Endothelial cell of umbilical vein (primary cell): ENCODE measurements around the gene IRF3. TPM values are rescaled to one million over a fixed set of nuclear protein-coding genes. Genes with fewer than 3 reads are reported as not detected.
A peak's percentile ranks its signal among the peaks of the same experiment; 100 is the strongest.

Experiments
- BruUV-seq: library from RNA; stranded (reverse); fragments of 400-500 nt; replicated peaks from 2 replicates; lab custom pipeline; 2021; lab: Mats Ljungman, UMichigan
- CTCF ChIA-PET: fragments of 300-600, 350-600 bp; sonication (Branson Sonifier 250); formaldehyde crosslinking; loops from one replicate; lab custom pipeline; 2021; ENCODE audit warnings: antibody characterized with exemption, inconsistent platforms; lab: Charles Lee
- POLR2A ChIA-PET: fragments of 300-600, 350-600 bp; sonication (Branson Sonifier 250); formaldehyde crosslinking; loops from one replicate; lab custom pipeline; 2021; ENCODE audit warnings: antibody characterized with exemption, inconsistent platforms; lab: Charles Lee
- DNase-seq: peaks from one replicate; pipeline ENCODE4 v3.0.0-alpha.2; 2011; ENCODE audit warnings: low read depth, low spot score
- FAIRE-seq: peaks from 2 replicates; lab custom pipeline; 2011; peaks lifted over from hg19 to GRCh38; lab: Jason Lieb, UNC
- H2AFZ ChIP-seq: 2 replicates; pipeline ENCODE4 v1.6.0; 2012; ENCODE audit warnings: low read depth, low read length, control low read depth, inconsistent platforms
- H3K27ac ChIP-seq: 2 replicates; pipeline ENCODE4 v1.5.1; 2011; ENCODE audit warnings: low read depth, mild to moderate bottlenecking, control low read depth, low read length, moderate library complexity; ENCODE audit not compliant: insufficient read depth
- H3K27me3 ChIP-seq, 2 experiments: 2 replicates each; pipeline versions ENCODE4 v1.6.0 to v1.6.1; 2011; ENCODE audit warnings: low read length in 2 of 2, mixed read lengths in 1 of 2; ENCODE audit not compliant: control insufficient read depth in 2 of 2, insufficient read depth in 2 of 2
- H3K36me3 ChIP-seq, 2 experiments: 2 replicates in 1 of 2; 3 replicates in 1 of 2; pipeline ENCODE4 v1.5.1; 2011; ENCODE audit warnings: low read length in 2 of 2, mild to moderate bottlenecking in 1 of 2, moderate library complexity in 1 of 2; ENCODE audit not compliant: control insufficient read depth in 2 of 2, insufficient read depth in 2 of 2; ENCODE audit errors: extremely low read depth in 1 of 2
- H3K4me1 ChIP-seq: 3 replicates; pipeline ENCODE4 v1.5.1; 2011; ENCODE audit warnings: mild to moderate bottlenecking, low read length; ENCODE audit not compliant: control insufficient read depth, insufficient read depth; ENCODE audit errors: extremely low read depth
- H3K4me2 ChIP-seq: 2 replicates; pipeline ENCODE4 v1.6.1; 2011; ENCODE audit warnings: low read length, control low read depth, mixed read lengths; ENCODE audit not compliant: insufficient read depth
- H3K4me3 ChIP-seq, 3 experiments: fragments of 200-600 bp in 1 of 3; sonication (generic), shearing (Covaris generic) in 1 of 3; replicated peaks in 1 of 3; 2 replicates each; pipeline ENCODE4 v1.5.1; 2011 to 2016; ENCODE audit warnings: control low read depth in 3 of 3, low read length in 3 of 3, mild to moderate bottlenecking in 2 of 3, inconsistent platforms in 1 of 3, low read depth in 1 of 3, moderate library complexity in 1 of 3; ENCODE audit not compliant: insufficient read depth in 1 of 3
- H3K79me2 ChIP-seq: 2 replicates; pipeline ENCODE4 v1.6.0; 2012; ENCODE audit warnings: low read length, inconsistent platforms; ENCODE audit not compliant: control insufficient read depth, insufficient read depth
- H3K9ac ChIP-seq: replicated peaks from 2 replicates; pipeline ENCODE3; 2011; ENCODE audit warnings: low read length, control low read depth; ENCODE audit not compliant: insufficient read depth; ENCODE audit errors: extremely low read depth
- H3K9me1 ChIP-seq: replicated peaks from 3 replicates; pipeline ENCODE4 v1.6.0; 2011; ENCODE audit warnings: mild to moderate bottlenecking, low read length; ENCODE audit not compliant: control insufficient read depth, insufficient read depth; ENCODE audit errors: extremely low read depth
- H3K9me3 ChIP-seq: replicated peaks from 2 replicates; pipeline ENCODE4 v1.5.1; 2012; ENCODE audit warnings: low read length, inconsistent platforms; ENCODE audit not compliant: control insufficient read depth, insufficient read depth
- H4K20me1 ChIP-seq: replicated peaks from 2 replicates; pipeline ENCODE3; 2011; ENCODE audit warnings: mild to moderate bottlenecking, low read length; ENCODE audit not compliant: control insufficient read depth, insufficient read depth; ENCODE audit errors: extremely low read depth
- GATA2 ChIP-seq: IDR thresholded peaks from 2 replicates; pipeline ENCODE4 v1.7.0; 2011; ENCODE audit warnings: low read depth, mild to moderate bottlenecking, moderate library complexity, mixed read lengths, low read length; ENCODE audit not compliant: insufficient read length, insufficient read depth
- JUN ChIP-seq: IDR thresholded peaks from 2 replicates; pipeline ENCODE4 v1.6.1; 2011; ENCODE audit warnings: borderline replicate concordance, low read depth; ENCODE audit not compliant: insufficient read length, insufficient read depth
- MYC ChIP-seq: IDR thresholded peaks from one replicate; pipeline ENCODE4 v1.6.1; 2011; ENCODE audit warnings: mild to moderate bottlenecking, low read depth, low read length
- POLR2AphosphoS5 ChIP-seq: IDR thresholded peaks from 2 replicates; pipeline ENCODE4 v1.6.1; 2012; ENCODE audit warnings: low read depth, mild to moderate bottlenecking, control low read depth, low read length, moderate library complexity; ENCODE audit not compliant: insufficient read depth
- dilution Hi-C: fragments of 300-500 bp; cut with MboI; formaldehyde crosslinking; loops from one replicate; pipeline ENCODE4 v1.15.0; 2019; ENCODE audit warnings: low sequenced_read_pairs; ENCODE audit not compliant: extremely low pct_ligation_motif_present
- intact Hi-C: fragments of 100-400 bp; cut with micrococcal nuclease; formaldehyde crosslinking; loops from one replicate; pipeline ENCODE4 v1.10.0; 2022
- polyA plus RNA-seq, 4 experiments: library from polyadenylated mRNA; depleted of rRNA in 3 of 4; stranded (reverse) in 3 of 4; unstranded in 1 of 4; fragments of >200 nt; gene quantifications; 2 replicates each; pipeline versions ENCODE4 v1.2.1 to v1.2.3, GENCODE V29; 2011 to 2012; ENCODE audit warnings: missing spikeins in 1 of 4
- total RNA-seq: library from RNA; stranded (reverse); gene quantifications from 2 replicates; pipeline ENCODE4 v1.2.3, GENCODE V29; 2021
- TF ChIP-seq, protein P1 (sequence below), 2 donors: IDR thresholded peaks; 1 replicate in 1 of 2; 2 replicates in 1 of 2; pipeline ENCODE4 v1.5.1; 2011; ENCODE audit warnings: low read length in 2 of 2, mild to moderate bottlenecking in 2 of 2, moderate library complexity in 2 of 2, control low read depth in 1 of 2, inconsistent platforms in 1 of 2, low read depth in 1 of 2; ENCODE audit not compliant: insufficient read depth in 1 of 2; ENCODE audit errors: extremely low read depth in 1 of 2

IRF3 gene
- total and polyA plus RNA-seq, 2 donors (not counting 3 experiments of a cell fraction or from before 2014, with no cell fraction given): 64.8 to 73.5 TPM

DNA sequence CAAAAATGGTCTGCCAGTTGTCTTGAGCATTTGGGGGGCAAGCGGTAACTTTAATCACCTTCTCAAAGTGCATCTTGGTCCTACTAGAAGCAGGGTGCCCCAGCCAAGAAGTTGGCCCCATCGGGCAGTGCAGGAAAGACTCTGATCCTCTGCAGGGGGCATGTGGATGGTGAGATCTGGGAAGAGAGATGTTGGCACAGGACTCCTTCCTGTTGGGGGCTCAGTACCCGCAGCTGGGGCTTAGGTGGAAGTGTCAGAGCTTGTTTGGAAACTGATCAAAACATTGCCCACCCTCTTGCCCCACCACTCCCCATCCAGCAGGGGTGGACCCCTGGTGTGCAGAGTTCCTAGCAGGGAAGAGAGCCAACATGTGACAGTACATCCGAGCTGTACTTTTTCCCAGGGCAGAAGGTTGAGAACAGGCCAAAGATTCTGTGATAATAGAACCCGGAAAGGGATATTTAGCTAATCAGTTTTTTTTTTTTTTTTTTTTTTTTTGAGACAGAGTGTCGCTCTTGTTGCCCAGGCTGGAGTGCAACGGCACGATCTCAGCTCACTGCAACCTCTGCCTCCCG is 34.6 kb downstream of the IRF3 start:
- FAIRE-seq (peak; percentile 55), DNase-seq (peak; percentile 29)
- no TSS peak for BruUV-seq
- Histone ChIP-seq H3K36me3 (peaks cover 0 to 2% of the 10 kb centered on the region in 2 experiments), H4K20me1 (no peaks in the 10 kb centered on the region), H3K79me2 (no peaks in the 10 kb centered on the region), H2AFZ (no peak overlapping the region), H3K9me3 (no peaks in the 10 kb centered on the region), H3K9ac (no peak overlapping the region), H3K9me1 (no peaks in the 10 kb centered on the region), H3K27ac (no peak overlapping the region), H3K4me3 (no peak overlapping the region), H3K4me2 (no peak overlapping the region), H3K27me3 (no peaks in the 10 kb centered on the region), H3K4me1 (peaks cover 10% of the 10 kb centered on the region)
- TF ChIP-seq JUN: no peak
- TF ChIP-seq, protein P1, sequence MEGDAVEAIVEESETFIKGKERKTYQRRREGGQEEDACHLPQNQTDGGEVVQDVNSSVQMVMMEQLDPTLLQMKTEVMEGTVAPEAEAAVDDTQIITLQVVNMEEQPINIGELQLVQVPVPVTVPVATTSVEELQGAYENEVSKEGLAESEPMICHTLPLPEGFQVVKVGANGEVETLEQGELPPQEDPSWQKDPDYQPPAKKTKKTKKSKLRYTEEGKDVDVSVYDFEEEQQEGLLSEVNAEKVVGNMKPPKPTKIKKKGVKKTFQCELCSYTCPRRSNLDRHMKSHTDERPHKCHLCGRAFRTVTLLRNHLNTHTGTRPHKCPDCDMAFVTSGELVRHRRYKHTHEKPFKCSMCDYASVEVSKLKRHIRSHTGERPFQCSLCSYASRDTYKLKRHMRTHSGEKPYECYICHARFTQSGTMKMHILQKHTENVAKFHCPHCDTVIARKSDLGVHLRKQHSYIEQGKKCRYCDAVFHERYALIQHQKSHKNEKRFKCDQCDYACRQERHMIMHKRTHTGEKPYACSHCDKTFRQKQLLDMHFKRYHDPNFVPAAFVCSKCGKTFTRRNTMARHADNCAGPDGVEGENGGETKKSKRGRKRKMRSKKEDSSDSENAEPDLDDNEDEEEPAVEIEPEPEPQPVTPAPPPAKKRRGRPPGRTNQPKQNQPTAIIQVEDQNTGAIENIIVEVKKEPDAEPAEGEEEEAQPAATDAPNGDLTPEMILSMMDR (IDR thresholded peaks at IDR 0.05; ENCODE audit: extremely low read depth in 1 of 2, insufficient read depth in 1 of 2, low read depth in 1 of 2, low read length in 2 of 2): no peak
- TF ChIP-seq MYC: no peak
- TF ChIP-seq POLR2AphosphoS5: peak; percentile 27
- TF ChIP-seq GATA2: peak; percentile 41
- intact Hi-C loops: no loop called here
- ChIA-PET POLR2A (interaction anchor here (0.8 to 1.4 kb wide), 2 partner anchors 9 to 102 kb away, joined by 4 to 7 read pairs; partner anchors contain the start of gene RRAS), CTCF (interaction anchor here (1.3 to 2.3 kb wide), 2 partner anchors 9 to 13 kb away, joined by 4 to 11 read pairs; partner anchors contain the start of gene RRAS)
- dilution Hi-C loops: no loop called here
